ENCODE measurements around the gene TRAPPC5.
A peak's percentile ranks its signal among the peaks of the same experiment; 100 is the strongest.

Gene TRAPPC5

DNA sequence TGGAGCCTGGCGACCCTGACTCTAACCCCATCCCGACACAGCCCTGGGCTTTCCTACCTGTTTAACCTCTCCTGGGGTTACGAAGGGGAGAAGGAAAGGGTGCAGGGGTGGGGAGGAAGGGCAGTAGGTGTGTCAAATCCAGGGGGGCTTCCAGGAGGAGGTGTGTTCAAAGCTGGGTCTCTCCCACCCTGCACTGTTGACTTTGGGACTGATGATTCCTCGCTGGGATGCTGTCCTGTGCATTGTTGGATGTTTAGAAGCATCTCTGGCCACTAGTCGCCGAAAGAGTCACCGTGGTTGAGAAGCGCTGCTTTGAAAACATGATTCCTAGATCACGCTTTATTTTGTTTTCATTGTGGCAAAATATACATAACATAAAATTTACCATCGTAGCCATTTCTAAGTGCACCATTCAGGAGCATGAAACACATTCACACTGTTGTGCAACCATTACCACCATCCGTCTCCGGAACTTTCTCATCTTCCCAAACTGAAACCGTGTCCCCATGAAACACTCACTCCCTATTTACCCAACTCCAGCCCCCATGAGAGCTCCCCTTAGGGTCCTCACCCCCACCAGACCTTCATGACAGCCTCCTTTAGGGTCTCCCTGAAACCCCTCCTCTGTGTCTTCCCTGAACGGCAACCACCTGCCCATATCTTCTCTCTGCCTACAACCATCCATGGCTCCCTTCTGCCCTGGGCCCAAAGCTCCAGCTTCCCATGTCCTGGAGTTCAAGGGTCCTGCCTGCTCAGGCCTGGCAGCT lies 25.7 kb downstream of the TRAPPC5 start:
- no peak for FAIRE-seq
- TF ChIP-seq POLR2AphosphoS5 (IDR thresholded peaks at IDR 0.05; ENCODE audit: low read depth, low read length) (no peak), TAF1 (IDR thresholded peaks at IDR 0.05; ENCODE audit: borderline replicate concordance, low read depth, low read length) (no peak), POLR2A (IDR thresholded peaks at IDR 0.05; ENCODE audit: low read depth, low read length) (no peak)
- DNase-seq (ENCODE audit: insufficient read length) = no peak

DNA sequence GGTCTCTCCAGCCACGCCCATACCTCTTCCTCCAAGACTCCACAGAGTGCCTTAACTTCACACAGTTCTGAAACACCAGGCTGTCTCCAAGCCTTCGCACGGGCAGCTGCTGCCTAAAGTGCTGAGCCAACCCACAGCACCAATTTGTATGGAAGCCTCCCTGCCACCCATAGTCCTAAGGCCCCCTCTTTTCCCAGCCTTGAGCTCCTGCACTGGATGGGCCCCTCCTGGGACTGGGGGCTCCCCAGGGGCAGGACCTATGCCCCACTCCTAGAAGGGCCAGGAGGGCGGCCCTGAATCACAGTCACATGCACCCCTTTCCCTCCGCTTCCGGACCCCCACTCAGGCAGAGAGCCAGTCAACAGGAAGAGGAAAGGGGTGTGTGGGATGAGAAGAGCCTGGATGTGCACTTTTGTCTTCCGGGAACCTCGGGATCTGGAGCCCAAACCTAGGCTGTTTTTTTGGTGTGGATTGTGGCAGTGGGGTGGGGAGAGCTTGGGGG lies 26.4 kb downstream of the TRAPPC5 start:
- TF ChIP-seq POLR2A (IDR thresholded peaks at IDR 0.05; ENCODE audit: low read depth, low read length) (no peak), POLR2AphosphoS5 (IDR thresholded peaks at IDR 0.05; ENCODE audit: low read depth, low read length) (no peak), TAF1 (IDR thresholded peaks at IDR 0.05; ENCODE audit: borderline replicate concordance, low read depth, low read length) (no peak)
- DNase-seq (ENCODE audit: insufficient read length) (no peak), FAIRE-seq (no peak)

DNA sequence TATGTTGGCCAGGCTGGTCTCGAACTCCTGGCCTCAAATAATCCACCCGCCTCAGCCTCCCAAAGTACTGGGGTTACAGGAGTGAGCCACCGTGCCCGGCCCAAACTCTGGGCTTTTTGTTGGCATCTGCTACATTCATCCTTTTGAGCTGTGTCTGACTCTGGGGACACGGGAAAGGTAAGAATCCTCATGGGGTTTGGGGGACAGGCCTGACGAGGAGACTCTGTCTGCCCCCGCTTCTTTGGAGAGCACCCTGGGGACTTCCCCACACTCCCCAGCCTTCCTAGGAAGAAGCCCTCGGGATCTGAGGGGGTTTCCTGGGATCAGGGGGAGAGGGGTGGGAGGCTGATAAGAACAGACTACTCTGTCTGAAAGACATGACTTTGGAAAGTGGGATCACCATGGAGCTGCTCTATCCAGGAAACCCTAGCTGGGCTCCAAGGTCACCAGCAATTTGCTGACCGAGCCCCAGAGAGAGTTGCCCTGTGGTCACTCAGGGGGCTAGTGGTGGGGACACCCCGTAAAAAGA lies 29.4 kb downstream of the TRAPPC5 start:
- no peak for DNase-seq (ENCODE audit: insufficient read length)
- FAIRE-seq = peak; percentile 63
- TF ChIP-seq POLR2AphosphoS5 (IDR thresholded peaks at IDR 0.05; ENCODE audit: low read depth, low read length) (no peak), TAF1 (IDR thresholded peaks at IDR 0.05; ENCODE audit: borderline replicate concordance, low read depth, low read length) (no peak), POLR2A (IDR thresholded peaks at IDR 0.05; ENCODE audit: low read depth, low read length) (no peak)

DNA sequence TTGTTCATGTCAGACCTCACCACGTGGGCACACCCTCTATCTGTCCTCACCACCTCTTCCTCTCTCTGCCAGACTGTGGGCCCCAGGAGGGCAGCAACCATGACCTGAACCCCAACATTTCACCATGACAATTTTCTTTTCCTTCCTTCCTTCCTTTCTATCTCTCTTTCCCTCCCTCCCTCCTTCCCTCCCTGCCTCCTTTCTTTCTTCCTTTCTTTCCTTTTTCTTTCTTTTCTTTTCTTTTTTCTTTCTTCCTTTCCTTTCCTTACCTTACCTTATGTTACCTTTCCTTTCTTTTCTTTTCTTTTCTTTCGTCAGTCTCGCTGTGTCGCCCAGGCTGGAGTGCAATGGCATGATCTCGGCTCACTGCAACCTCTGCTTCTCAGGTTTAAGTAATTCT lies 30.0 kb downstream of the TRAPPC5 start:
- FAIRE-seq = no peak
- TF ChIP-seq POLR2AphosphoS5 (IDR thresholded peaks at IDR 0.05; ENCODE audit: low read depth, low read length) (no peak), TAF1 (IDR thresholded peaks at IDR 0.05; ENCODE audit: borderline replicate concordance, low read depth, low read length) (no peak), POLR2A (IDR thresholded peaks at IDR 0.05; ENCODE audit: low read depth, low read length) (no peak)

DNA sequence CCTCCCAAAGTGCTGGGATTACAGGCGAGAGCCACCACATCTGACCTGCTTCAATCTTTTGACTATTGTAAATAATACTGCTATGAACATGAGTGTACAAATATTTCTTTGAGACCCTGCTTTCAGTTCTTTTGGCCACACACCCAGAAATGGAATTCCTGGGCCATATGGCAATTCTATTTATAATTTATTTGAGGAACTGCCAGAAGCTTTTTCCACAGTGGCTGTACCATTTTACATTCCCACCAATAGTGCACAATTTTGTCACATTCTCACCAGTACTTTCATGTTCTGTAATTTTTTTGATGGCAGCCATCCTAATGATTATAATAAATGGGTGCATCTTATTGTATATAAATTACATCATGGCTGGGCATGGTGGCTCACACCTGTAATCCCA lies 35.0 kb downstream of the TRAPPC5 start:
- TF ChIP-seq POLR2AphosphoS5 (IDR thresholded peaks at IDR 0.05; ENCODE audit: low read depth, low read length) = no peak
- TF ChIP-seq POLR2A (IDR thresholded peaks at IDR 0.05; ENCODE audit: low read depth, low read length) = no peak
- no peak for TF ChIP-seq TAF1 (IDR thresholded peaks at IDR 0.05; ENCODE audit: borderline replicate concordance, low read depth, low read length)
- FAIRE-seq (no peak), DNase-seq (ENCODE audit: insufficient read length) (no peak)

More for the DNA sequence above, 30.0 kb downstream of the TRAPPC5 start:
- DNase-seq (ENCODE audit: insufficient read length) = no peak

DNA sequence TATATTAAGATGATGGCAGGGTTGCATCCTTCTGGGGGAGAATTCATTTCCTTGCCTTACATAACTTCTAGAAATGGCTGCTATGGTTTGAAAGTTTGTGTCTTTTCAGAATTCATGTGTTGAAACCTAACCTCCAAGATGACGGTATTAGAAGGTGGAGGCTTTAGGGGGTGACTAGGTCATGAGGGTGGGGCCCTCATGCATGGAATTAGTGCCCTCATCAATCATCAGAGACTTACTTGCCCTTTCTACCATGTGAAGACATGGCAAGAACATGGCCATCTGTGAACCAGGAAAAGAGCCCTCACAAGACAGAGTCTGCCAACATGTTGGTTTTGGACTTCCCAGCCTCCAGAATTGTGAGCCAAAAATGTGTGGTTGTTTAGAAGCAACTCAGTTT lies 36.1 kb downstream of the TRAPPC5 start:
- DNase-seq (ENCODE audit: insufficient read length) (no peak), FAIRE-seq (no peak)
- TF ChIP-seq POLR2A (IDR thresholded peaks at IDR 0.05; ENCODE audit: low read depth, low read length) (no peak), TAF1 (IDR thresholded peaks at IDR 0.05; ENCODE audit: borderline replicate concordance, low read depth, low read length) (no peak), POLR2AphosphoS5 (IDR thresholded peaks at IDR 0.05; ENCODE audit: low read depth, low read length) (no peak)

DNA sequence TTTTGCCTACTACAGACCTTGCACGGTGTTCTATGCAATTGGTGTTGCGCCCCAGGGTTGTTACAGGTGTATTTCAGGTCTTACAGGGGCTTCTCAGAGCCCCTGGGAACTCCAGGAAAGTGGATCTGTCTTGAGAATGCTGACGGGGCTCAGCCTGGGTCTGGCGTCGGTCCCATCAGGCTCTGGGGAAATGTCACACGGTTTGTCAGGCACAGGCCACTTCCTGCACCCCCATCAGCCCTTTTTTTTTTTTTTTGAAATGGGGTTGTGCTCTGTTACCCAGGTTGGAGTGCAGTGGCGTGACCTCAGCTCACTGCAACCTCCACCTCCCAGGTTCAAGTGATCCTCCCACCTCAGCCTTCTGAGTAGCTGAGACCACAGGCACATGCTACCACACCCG lies 38.0 kb downstream of the TRAPPC5 start:
- FAIRE-seq (peak; percentile 33), DNase-seq (ENCODE audit: insufficient read length) (no peak)
- TF ChIP-seq TAF1 (IDR thresholded peaks at IDR 0.05; ENCODE audit: borderline replicate concordance, low read depth, low read length) = no peak
- no peak for TF ChIP-seq POLR2A (IDR thresholded peaks at IDR 0.05; ENCODE audit: low read depth, low read length)

DNA sequence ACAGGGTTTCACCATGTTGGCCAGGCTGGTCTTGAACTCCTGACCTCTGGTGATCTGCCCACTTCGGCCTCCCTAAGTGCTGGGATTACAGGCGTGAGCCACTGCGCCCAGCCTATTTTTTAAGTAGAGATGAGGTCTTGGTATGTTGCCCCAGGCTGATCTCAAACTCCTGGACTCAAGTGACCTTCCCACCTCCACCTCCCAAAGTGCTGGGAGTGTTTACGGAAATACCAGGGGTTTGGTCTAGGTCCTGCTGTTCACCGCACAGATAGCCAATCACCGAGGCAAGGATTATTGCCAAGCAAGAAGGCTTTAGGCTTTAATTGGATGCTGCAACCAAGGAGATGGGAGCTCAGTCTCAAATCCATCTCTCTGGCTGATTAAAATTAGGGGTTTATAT lies 39.7 kb downstream of the TRAPPC5 start:
- FAIRE-seq (no peak), DNase-seq (ENCODE audit: insufficient read length) (no peak)
- TF ChIP-seq POLR2A (IDR thresholded peaks at IDR 0.05; ENCODE audit: low read depth, low read length) (no peak), POLR2AphosphoS5 (IDR thresholded peaks at IDR 0.05; ENCODE audit: low read depth, low read length) (no peak), TAF1 (IDR thresholded peaks at IDR 0.05; ENCODE audit: borderline replicate concordance, low read depth, low read length) (no peak)

DNA sequence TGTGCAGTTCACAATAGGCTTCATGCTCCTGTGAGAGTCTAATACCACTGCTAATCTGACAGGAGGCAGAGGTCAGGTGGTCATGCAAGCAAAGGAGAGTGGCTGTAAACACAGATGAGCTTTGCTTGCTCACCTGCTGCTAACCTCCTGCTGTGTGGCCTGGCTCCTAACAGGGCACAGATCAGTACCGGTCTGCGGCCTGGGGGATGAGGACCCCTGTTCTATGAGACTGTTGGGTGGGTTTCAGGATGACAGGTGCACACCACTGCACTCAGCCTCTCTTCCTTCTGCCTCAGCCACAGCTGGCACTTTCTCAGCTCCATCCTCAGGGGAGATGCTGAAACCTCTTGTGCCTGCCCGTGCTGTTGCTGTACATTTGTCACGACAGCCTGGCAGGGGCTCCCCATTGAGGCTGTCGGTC lies 41.6 kb downstream of the TRAPPC5 start:
- no peak for DNase-seq (ENCODE audit: insufficient read length)
- FAIRE-seq = peak; percentile 83
- TF ChIP-seq POLR2AphosphoS5 (IDR thresholded peaks at IDR 0.05; ENCODE audit: low read depth, low read length) (no peak), POLR2A (IDR thresholded peaks at IDR 0.05; ENCODE audit: low read depth, low read length) (no peak), TAF1 (IDR thresholded peaks at IDR 0.05; ENCODE audit: borderline replicate concordance, low read depth, low read length) (no peak)

DNA sequence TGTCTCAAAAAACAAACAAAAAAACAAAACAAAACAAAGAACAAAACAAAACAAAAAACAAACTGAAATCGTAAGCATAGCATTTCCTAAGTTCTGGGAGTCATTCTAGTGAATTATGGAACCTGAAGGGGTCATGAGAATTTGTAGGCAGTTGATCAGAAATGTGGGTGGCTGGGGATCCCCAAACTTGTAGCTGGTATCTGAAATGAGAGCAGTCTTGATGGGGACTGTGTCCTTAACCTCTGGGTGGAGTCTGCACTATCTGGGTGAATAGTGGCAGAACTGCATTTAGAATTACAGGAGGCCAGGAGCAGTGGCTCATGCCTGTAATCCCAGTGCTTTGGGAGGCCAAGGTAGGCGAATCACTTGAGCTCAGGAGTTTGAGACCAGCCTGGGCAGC lies 45.2 kb downstream of the TRAPPC5 start:
- TF ChIP-seq POLR2A (IDR thresholded peaks at IDR 0.05; ENCODE audit: low read depth, low read length) (no peak), POLR2AphosphoS5 (IDR thresholded peaks at IDR 0.05; ENCODE audit: low read depth, low read length) (no peak), TAF1 (IDR thresholded peaks at IDR 0.05; ENCODE audit: borderline replicate concordance, low read depth, low read length) (no peak)
- FAIRE-seq (no peak), DNase-seq (ENCODE audit: insufficient read length) (no peak)

DNA sequence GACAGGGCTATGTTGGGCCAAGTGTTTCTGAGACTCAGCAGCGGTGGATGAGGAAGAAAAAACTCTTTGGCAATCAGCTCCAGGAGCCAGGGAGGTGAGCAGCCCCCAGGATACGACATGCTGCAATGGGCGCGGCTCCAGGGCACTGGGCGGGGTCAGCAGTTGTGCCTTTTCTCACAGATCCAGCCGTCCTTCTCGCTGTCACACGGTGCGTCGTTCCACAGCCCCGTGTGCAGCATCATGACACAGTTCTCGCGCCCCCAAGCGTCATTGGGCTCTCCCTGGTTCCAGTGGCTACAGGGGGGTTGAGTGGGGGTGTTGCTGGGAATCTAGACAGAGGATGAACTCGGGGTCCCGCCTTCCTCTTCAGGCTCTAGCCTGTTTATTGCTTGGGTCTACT lies 48.6 kb downstream of the TRAPPC5 start:
- DNase-seq (ENCODE audit: insufficient read length) (no peak), FAIRE-seq (no peak)
- TF ChIP-seq POLR2A (IDR thresholded peaks at IDR 0.05; ENCODE audit: low read depth, low read length) (no peak), POLR2AphosphoS5 (IDR thresholded peaks at IDR 0.05; ENCODE audit: low read depth, low read length) (no peak)

DNA sequence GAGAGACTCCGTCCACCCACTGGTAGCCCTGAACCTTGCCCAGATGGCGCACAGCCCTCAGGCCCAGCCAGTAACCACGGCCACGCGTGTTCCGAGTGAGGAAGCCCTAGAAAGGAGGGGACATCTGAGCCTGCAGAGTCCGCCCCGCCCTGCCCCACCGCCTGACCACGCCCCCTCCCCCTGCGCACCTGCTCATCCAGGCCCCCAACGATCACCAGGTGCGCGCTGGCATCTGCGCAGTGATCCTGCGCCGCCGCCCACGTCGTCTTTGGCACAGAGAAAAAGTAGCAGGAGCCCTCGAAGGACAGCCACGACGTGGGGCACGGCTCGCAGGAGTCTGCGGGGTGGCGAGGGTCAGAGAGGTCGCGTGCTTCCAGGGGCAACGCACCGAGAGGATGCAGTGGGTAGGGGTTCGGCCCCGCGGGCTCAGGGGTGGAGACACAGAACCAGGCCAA lies 49.2 kb downstream of the TRAPPC5 start:
- TF ChIP-seq POLR2AphosphoS5 (IDR thresholded peaks at IDR 0.05; ENCODE audit: low read depth, low read length) = no peak
- TF ChIP-seq POLR2A (IDR thresholded peaks at IDR 0.05; ENCODE audit: low read depth, low read length) = no peak
- no peak for TF ChIP-seq TAF1 (IDR thresholded peaks at IDR 0.05; ENCODE audit: borderline replicate concordance, low read depth, low read length)
- FAIRE-seq = no peak
- no peak for DNase-seq (ENCODE audit: insufficient read length)
